Heart right ventricle (tissue), 16 donors: ENCODE data around the gene ALKBH1. TPM values are rescaled to one million over a fixed set of nuclear protein-coding genes. Genes with fewer than 3 reads are reported as not detected.
"Not testable (repeated sequence)": the region's sequence is repeated elsewhere in the genome, so short reads cannot be mapped to it uniquely, and the experiment has no call there.

Experiments used
- ATAC-seq, 8 donors: fragments of 200-7000 bp; cut with Tn5 transposase; one replicate each; pipeline ENCODE4 v1.9.1; 2020; ENCODE audit warnings: mild to moderate bottlenecking in 8 of 8, moderate library complexity in 8 of 8, moderate number of reproducible peaks in 1 of 8
- DNase-seq, 2 donors: peaks; one replicate each; pipeline ENCODE4 v3.0.0-alpha.2; 2020
- H3K27ac ChIP-seq, 10 donors: fragments of 200-600 bp; sonication (generic) in 2 of 10; one replicate each; pipeline versions ENCODE4 v1.5.0 to v1.8.0; 2020 to 2022; ENCODE audit warnings: mild to moderate bottlenecking in 3 of 10
- H3K27me3 ChIP-seq, 7 donors: fragments of 200-600 bp; one replicate each; pipeline ENCODE4 v1.8.0; 2021 to 2022; ENCODE audit warnings: mild to moderate bottlenecking in 2 of 7
- H3K36me3 ChIP-seq, 9 donors: fragments of 200-600 bp; sonication (generic) in 1 of 9; one replicate each; pipeline versions ENCODE4 v1.5.0 to v1.8.0; 2020 to 2022; ENCODE audit warnings: mild to moderate bottlenecking in 2 of 9
- H3K4me1 ChIP-seq, 9 donors: fragments of 200-600 bp; sonication (generic) in 1 of 9; one replicate each; pipeline versions ENCODE4 v1.5.0 to v1.8.0; 2020 to 2022; ENCODE audit warnings: mild to moderate bottlenecking in 4 of 9
- H3K4me3 ChIP-seq, 10 donors: fragments of 200-600 bp; sonication (generic) in 2 of 10; one replicate each; pipeline versions ENCODE4 v1.5.0 to v1.8.0; 2020 to 2022; ENCODE audit warnings: mild to moderate bottlenecking in 7 of 10, moderate library complexity in 2 of 10
- H3K9me3 ChIP-seq, 11 donors: fragments of 200-600 bp in 10 of 11; sonication (generic) in 2 of 11; one replicate each; pipeline versions ENCODE4 v1.5.0 to v1.8.0; 2013 to 2022; ENCODE audit warnings: mild to moderate bottlenecking in 2 of 11, control low read depth in 1 of 11, moderate library complexity in 1 of 11
- CTCF ChIP-seq, 9 donors: fragments of 200-600 bp; sonication (generic) in 2 of 9; IDR thresholded peaks; one replicate each; pipeline versions ENCODE4 v1.5.0 to v1.8.0; 2021 to 2022; ENCODE audit warnings: antibody characterized with exemption in 9 of 9, mild to moderate bottlenecking in 5 of 9, moderate library complexity in 1 of 9
- WGBS, 2 donors: extraction: QIAGEN DNeasy Blood & Tissue Kit; methylation state at CpG; one replicate each; pipeline ENCODE4 v1.1.7; 2013; ENCODE audit warnings: inconsistent platforms in 1 of 2; 5-methylcytosine and 5-hydroxymethylcytosine counted together
- intact Hi-C, 10 donors: fragments of 100-400 bp; cut with DNase I; formaldehyde crosslinking; loops; one replicate each; pipeline versions ENCODE4 v1.11.1 to v1.14.2; 2022
- long read RNA-seq, 3 donors: library from polyadenylated mRNA; unstranded; transcript quantifications; one replicate each; pipeline ENCODE4 v2.0.0, GENCODE V29; 2020 to 2021
- polyA plus RNA-seq, 2 donors: library from polyadenylated mRNA; stranded (reverse); fragments of 200-250 nt; gene quantifications; one replicate each; pipeline ENCODE4 v1.2.3, GENCODE V29; 2013
- total RNA-seq, 10 donors: library from RNA; stranded (reverse); fragmentation: NEBNext Ultra II Directional in 3 of 10; extraction: Animal tissue kit (Norgen Biotek cat#: 25700) in 3 of 10; gene quantifications; one replicate each; pipeline versions ENCODE4 v1.2.1 to v1.2.4, GENCODE V29; 2021 to 2023
- donor health status: Arrhythmogenic right ventricular cardiomyopathy.
- donor health status: ischemic (EF 13 %, LVEDD 7.1; RV severe dilation, severe dysfunction).
- donor health status: healthy with polysubstance abuse.
- donor health status: DM: no; HTN: yes; CAD: no.
- donor health status: DM: no; HTN: no; CAD: no.
- donor health status: ischemic (EF 25% LVEDD 6.9; RV normal size, moderate dysfunction).
- donor health status: ischemic (EF 25% LVEDD 5.7; RV mildly dilated, moderate dysfunction).
- donor health status: healthy.
- donor health status: DM: yes; HTN: yes; CAD: no.
- donor health status: Ischemic cardiomyopathy.
- donor health status: ischemic (EF 35%, LVEDD 5.7; RV mildly dilated, moderate dysfunction).
- donor health status: nonischemic (EF 11% LVEDD 7.7; RV severe dilation, severe dysfunction).
- donor health status: DM: yes; HTN: yes; CAD: no.
- donor health status: PGD.
- donor health status: ischemic (EF 29% LVEDD 5.4; RV normal size, mild dysfunction).
- donor health status: nonischemic (EF 23%, LVEDD 6.1; RV moderate dilation, normal function).

Gene ALKBH1
- total RNA-seq (10 to 100 TPM in 8 of 10 donors, 1 to 10 TPM in 2; 8.5 to 12.9 (median 11.6) TPM), polyA plus RNA-seq (1 to 10 TPM; 3.9 to 8.5 TPM)
- long read RNA-seq, donor 1, partial matches to known transcripts = 1 of 6 reads
- long read RNA-seq, donor 1, other reads (novel, unspliced or antisense) = 2 of 6 reads
- long read RNA-seq, donor 2, transcript ALKBH1-201 (6 exons, 2,594 nt) = major isoform, 8 of 13 reads
- long read RNA-seq, donor 2, partial matches to known transcripts = 1 of 13 reads
- long read RNA-seq, donor 2, other reads (novel, unspliced or antisense) = 3 of 13 reads
- long read RNA-seq, donor 3, transcript ALKBH1-201 (6 exons, 2,594 nt) = major isoform, 17 of 22 reads
- long read RNA-seq, donor 3, partial matches to known transcripts = 1 of 22 reads
- long read RNA-seq, donor 3, other reads (novel, unspliced or antisense) = 4 of 22 reads

- intact Hi-C loops = loop anchor here in 7 of 10 donors (2.0 to 10.0 kb wide), 7 partner anchors 51 to 253 kb away; partner anchors contain the start of genes AHSA1 (in 5 of the 7), VIPAS39 (in 5 of the 7) and SNW1 (in 1 of the 7)
- ATAC-seq (peak; percentile 95 to 99 (median 98)), DNase-seq (peak; percentile 84 to 91)
- H3K36me3 ChIP-seq = peaks cover 0 to 59% (median 22%) of the 10 kb centered on the region in 9 donors
- peak within 1 kb of the TSS in 9 of 10 donors; percentile 41 to 86 (median 74) for H3K27ac ChIP-seq
- peaks cover 3 to 41% (median 30%) of the 10 kb centered on the region in 9 donors for H3K4me1 ChIP-seq
- H3K4me3 ChIP-seq = peak within 1 kb of the TSS; percentile 70 to 99 (median 92)
- TF ChIP-seq CTCF (IDR thresholded peaks at IDR 0.05) = no peak
- H3K9me3 ChIP-seq = no peaks in the 10 kb centered on the region
- 0% methylated on average over 47 to 49 of the region's 49 CpGs for WGBS, 2 donors
- H3K27me3 ChIP-seq = no peaks in the 10 kb centered on the region
Measured at GRCh38 chr14:77707724-77708408, at the start of gene ALKBH1, which contains the start of gene SLIRP. Gene ALKBH1, minus strand, starts transcription at chr14:77708023. Its CDS starts 19 bp downstream, at chr14:77708004. Gene SLIRP, plus strand, starts transcription at chr14:77708103. Its CDS starts 9 bp downstream, at chr14:77708112.

GRCh38 chr14:77752799-77753516 is 45.1 kb upstream of the ALKBH1 start:
- WGBS, 2 donors = 51 to 60% methylated on average over 3 of the region's 3 CpGs

GRCh38 chr14:77752266-77752665 is 44.4 kb upstream of the ALKBH1 start:
- WGBS, 2 donors = 94 to 99% methylated on average over 2 of the region's 2 CpGs
- H3K27me3 ChIP-seq = no peaks in the 10 kb centered on the region
- intact Hi-C loops = no loop called here
- H3K9me3 ChIP-seq = no peaks in the 10 kb centered on the region
- H3K27ac ChIP-seq = no peak overlapping the region
- ATAC-seq (no peak), DNase-seq (no peak)
- peaks cover 0 to 32% (median 10%) of the 10 kb centered on the region in 9 donors for H3K4me1 ChIP-seq
- no peak overlapping the region for H3K4me3 ChIP-seq
- H3K36me3 ChIP-seq = peaks cover 0 to 95% (median 45%) of the 10 kb centered on the region in 9 donors
- no peak for TF ChIP-seq CTCF (IDR thresholded peaks at IDR 0.05)

More at GRCh38 chr14:77752799-77753516, 45.1 kb upstream of the ALKBH1 start:
- Histone ChIP-seq H3K4me3 (no peak overlapping the region), H3K4me1 (peaks cover 0 to 39% (median 14%) of the 10 kb centered on the region in 9 donors), H3K27ac (no peak overlapping the region), H3K27me3 (no peaks in the 10 kb centered on the region), H3K9me3 (no peaks in the 10 kb centered on the region), H3K36me3 (peaks cover 0 to 90% (median 45%) of the 10 kb centered on the region in 9 donors)
- no peak for TF ChIP-seq CTCF (IDR thresholded peaks at IDR 0.05)
- no peak for ATAC-seq
- intact Hi-C loops = no loop called here
- no peak for DNase-seq

- ATAC-seq, H3K9me3 ChIP-seq, H3K27ac ChIP-seq, intact Hi-C loops, DNase-seq, H3K27me3 ChIP-seq, H3K4me3 ChIP-seq: not testable (repeated sequence)
- WGBS, 2 donors = 90 to 92% methylated on average over 26 to 33 of the region's 33 CpGs
- peaks cover 0 to 92% (median 45%) of the 10 kb centered on the region in 9 donors for H3K36me3 ChIP-seq
- H3K4me1 ChIP-seq = peaks cover 0 to 11% (median 0%) of the 10 kb centered on the region in 9 donors
Measured at GRCh38 chr14:77747425-77747824, 39.6 kb upstream of the ALKBH1 start.
